Ishikawa (cell line): ENCODE data around the gene SNX32.

Source experiments
- CEBPB ChIP-seq: IDR thresholded peaks from 2 replicates; pipeline ENCODE4 v1.6.1; 2012
- CREB1 ChIP-seq: IDR thresholded peaks from 2 replicates; pipeline ENCODE4 v1.6.1; 2012; ENCODE audit warnings: low read depth
- EGR1 ChIP-seq: IDR thresholded peaks from 2 replicates; pipeline ENCODE4 v1.6.1; 2012
- EP300 ChIP-seq: IDR thresholded peaks from 2 replicates; pipeline ENCODE4 v1.6.1; 2012; ENCODE audit warnings: borderline replicate concordance
- FOXM1 ChIP-seq: IDR thresholded peaks from 2 replicates; pipeline ENCODE4 v1.6.1; 2012; ENCODE audit warnings: low read depth, borderline replicate concordance
- NFIC ChIP-seq: IDR thresholded peaks from 2 replicates; pipeline ENCODE4 v1.6.1; 2012
- RAD21 ChIP-seq: IDR thresholded peaks from 2 replicates; pipeline ENCODE4 v1.6.1; 2012; ENCODE audit warnings: low read depth
- TAF1 ChIP-seq: IDR thresholded peaks from 2 replicates; pipeline ENCODE4 v1.6.1; 2012; ENCODE audit warnings: low read depth, mild to moderate bottlenecking
- TCF12 ChIP-seq: IDR thresholded peaks from 2 replicates; pipeline ENCODE4 v1.6.1; 2012; ENCODE audit warnings: low read depth
- TEAD4 ChIP-seq: IDR thresholded peaks from 2 replicates; pipeline ENCODE4 v1.6.1; 2012
- YY1 ChIP-seq: IDR thresholded peaks from 2 replicates; pipeline ENCODE4 v1.6.1; 2012; ENCODE audit warnings: low read depth
- ZBTB7A ChIP-seq: IDR thresholded peaks from 2 replicates; pipeline ENCODE4 v1.6.1; 2012; ENCODE audit warnings: low read depth
- TF ChIP-seq, protein P1 (sequence below): IDR thresholded peaks from 2 replicates; pipeline ENCODE4 v1.6.1; 2012; ENCODE audit warnings: low read depth, mild to moderate bottlenecking
- TF ChIP-seq, protein P2 (sequence below): IDR thresholded peaks from 2 replicates; pipeline ENCODE4 v1.6.1; 2012
- TF ChIP-seq, protein P3 (sequence below): IDR thresholded peaks from 2 replicates; pipeline ENCODE4 v1.6.1; 2012

Gene SNX32

DNA sequence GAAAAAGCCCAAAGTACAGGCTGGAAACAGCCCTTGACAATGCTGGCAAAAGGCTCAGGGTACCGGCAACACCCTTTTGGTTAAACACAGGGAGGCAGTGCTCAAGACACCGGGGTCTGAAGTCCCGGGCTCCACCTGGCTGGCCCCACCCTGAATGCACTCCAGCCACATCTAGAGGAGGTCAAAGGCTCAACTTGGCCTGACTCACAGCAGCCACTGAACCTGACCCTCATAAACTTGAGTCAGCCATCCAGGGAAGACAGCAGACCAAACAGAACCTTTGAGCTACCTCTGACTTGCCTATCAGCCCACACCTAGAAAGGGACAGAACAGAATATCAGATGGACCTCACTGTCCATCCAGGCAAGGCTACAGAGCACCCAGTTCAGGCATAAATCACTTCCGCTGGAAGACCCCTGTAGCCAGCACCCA lies 20.4 kb downstream of the SNX32 start:
- TF ChIP-seq TEAD4 (no peak), TAF1 (no peak), FOXM1 (no peak), TCF12 (no peak), EP300 (no peak)
- TF ChIP-seq, protein P1, sequence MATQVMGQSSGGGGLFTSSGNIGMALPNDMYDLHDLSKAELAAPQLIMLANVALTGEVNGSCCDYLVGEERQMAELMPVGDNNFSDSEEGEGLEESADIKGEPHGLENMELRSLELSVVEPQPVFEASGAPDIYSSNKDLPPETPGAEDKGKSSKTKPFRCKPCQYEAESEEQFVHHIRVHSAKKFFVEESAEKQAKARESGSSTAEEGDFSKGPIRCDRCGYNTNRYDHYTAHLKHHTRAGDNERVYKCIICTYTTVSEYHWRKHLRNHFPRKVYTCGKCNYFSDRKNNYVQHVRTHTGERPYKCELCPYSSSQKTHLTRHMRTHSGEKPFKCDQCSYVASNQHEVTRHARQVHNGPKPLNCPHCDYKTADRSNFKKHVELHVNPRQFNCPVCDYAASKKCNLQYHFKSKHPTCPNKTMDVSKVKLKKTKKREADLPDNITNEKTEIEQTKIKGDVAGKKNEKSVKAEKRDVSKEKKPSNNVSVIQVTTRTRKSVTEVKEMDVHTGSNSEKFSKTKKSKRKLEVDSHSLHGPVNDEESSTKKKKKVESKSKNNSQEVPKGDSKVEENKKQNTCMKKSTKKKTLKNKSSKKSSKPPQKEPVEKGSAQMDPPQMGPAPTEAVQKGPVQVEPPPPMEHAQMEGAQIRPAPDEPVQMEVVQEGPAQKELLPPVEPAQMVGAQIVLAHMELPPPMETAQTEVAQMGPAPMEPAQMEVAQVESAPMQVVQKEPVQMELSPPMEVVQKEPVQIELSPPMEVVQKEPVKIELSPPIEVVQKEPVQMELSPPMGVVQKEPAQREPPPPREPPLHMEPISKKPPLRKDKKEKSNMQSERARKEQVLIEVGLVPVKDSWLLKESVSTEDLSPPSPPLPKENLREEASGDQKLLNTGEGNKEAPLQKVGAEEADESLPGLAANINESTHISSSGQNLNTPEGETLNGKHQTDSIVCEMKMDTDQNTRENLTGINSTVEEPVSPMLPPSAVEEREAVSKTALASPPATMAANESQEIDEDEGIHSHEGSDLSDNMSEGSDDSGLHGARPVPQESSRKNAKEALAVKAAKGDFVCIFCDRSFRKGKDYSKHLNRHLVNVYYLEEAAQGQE, result no peak

DNA sequence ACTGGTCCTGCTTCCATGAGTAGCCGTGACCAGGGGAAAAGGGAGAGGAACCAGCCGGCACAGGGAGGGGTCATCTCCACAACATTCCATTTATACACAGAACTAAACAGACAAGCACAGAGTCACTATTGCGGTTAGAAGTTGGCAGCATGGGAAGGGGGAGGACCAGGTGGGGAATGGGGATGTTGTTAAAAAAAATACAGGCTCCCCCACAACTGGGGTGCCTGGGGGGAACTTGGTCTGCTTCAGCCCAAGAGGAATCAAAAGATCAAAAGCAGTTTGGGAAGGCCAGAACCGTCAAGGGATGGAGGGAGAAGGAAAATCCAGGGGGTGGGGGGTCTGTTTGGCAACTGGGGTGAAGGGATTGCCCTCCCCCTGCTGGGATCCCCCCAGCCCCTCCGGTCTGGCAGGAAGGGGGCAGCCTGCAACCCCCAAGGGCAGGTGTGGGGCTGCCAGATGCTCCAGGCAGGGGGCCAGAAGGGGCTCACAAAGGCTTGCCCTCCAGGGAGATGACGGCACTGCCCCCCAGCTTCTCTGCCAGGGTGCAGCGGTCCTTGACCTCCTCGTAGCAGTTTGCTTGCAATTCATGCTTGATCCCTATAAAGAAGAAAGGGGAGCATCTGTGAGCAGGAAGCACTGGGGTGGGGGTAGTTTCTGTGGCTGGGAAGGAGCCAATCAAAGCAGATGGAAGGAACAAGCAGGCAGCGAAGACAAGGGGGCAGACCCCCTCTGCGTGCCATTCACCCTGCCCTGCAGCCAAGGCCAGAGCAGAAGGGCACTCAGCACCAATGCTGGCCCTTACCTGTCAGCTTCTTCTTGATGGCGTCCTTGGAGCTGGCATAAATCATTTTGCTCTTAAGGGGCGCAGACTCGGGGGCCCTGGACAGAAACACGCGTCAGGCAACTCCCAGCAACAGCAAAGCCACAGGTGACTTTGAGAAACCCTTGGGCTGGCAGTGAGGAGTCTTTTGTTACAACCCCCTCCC lies 21.4 kb downstream of the SNX32 start:
- TF ChIP-seq, protein P2, sequence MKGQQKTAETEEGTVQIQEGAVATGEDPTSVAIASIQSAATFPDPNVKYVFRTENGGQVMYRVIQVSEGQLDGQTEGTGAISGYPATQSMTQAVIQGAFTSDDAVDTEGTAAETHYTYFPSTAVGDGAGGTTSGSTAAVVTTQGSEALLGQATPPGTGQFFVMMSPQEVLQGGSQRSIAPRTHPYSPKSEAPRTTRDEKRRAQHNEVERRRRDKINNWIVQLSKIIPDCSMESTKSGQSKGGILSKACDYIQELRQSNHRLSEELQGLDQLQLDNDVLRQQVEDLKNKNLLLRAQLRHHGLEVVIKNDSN, result no peak
- TF ChIP-seq TCF12 (no peak), ZBTB7A (no peak), FOXM1 (no peak), NFIC (no peak), CEBPB (no peak), EP300 (no peak), YY1 (no peak), TEAD4 (no peak), CREB1 (no peak), EGR1 (no peak), TAF1 (no peak), RAD21 (no peak)
- TF ChIP-seq, protein P1, result no peak
- TF ChIP-seq, protein P3, sequence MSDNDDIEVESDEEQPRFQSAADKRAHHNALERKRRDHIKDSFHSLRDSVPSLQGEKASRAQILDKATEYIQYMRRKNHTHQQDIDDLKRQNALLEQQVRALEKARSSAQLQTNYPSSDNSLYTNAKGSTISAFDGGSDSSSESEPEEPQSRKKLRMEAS, result no peak

DNA sequence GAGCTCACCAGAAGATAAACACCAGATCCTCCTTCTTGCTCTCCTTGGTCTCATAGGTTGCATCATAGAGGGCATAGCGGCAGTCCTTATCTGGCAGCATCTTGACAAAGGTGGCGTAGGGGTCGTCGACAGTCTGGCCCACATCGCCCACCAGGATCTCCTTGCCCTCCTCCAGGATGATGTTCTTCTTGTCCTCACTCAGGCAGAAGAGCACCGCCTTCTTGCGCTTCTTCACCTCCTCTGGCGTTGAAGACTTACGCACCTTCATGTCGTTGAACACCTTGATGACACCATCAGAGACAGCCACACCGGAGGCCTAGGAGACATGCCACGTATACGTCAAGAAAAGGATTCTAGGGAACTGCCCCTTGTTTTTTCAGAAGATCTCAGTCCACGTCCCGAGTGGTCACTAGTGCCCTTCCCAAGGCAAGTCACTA lies 22.2 kb downstream of the SNX32 start:
- TF ChIP-seq, protein P1, result no peak
- no peak for TF ChIP-seq YY1
- TF ChIP-seq, protein P3, result no peak
- TF ChIP-seq, protein P2, result no peak
- no peak for TF ChIP-seq FOXM1
- no peak for TF ChIP-seq ZBTB7A
- no peak for TF ChIP-seq NFIC
- no peak for TF ChIP-seq TEAD4
- TF ChIP-seq TCF12, result no peak
- TF ChIP-seq EP300, result no peak
- no peak for TF ChIP-seq TAF1
- TF ChIP-seq CEBPB, result no peak
- TF ChIP-seq CREB1, result no peak
- TF ChIP-seq EGR1, result no peak
